Osteocyte (in vitro differentiated cells): ENCODE results near the gene VWA1. TPM values are rescaled to one million over a fixed set of nuclear protein-coding genes. Genes with fewer than 3 reads are reported as not detected.

Source experiments
- DNase-seq: peaks from one replicate; pipeline ENCODE4 v3.0.0; 2021; ENCODE audit warnings: mixed read lengths; ENCODE audit not compliant: unreplicated experiment; ENCODE audit errors: extremely low spot score
- H3K27ac Mint-ChIP-seq: one replicate; pipeline ENCODE4 v1.8.0; 2021; ENCODE audit warnings: mild to moderate bottlenecking, mixed read lengths; ENCODE audit not compliant: unreplicated experiment
- H3K27me3 Mint-ChIP-seq: one replicate; pipeline ENCODE4 v1.8.0; 2021; ENCODE audit warnings: mixed read lengths; ENCODE audit not compliant: unreplicated experiment
- H3K36me3 Mint-ChIP-seq: one replicate; pipeline ENCODE4 v1.8.0; 2021; ENCODE audit warnings: mixed read lengths; ENCODE audit not compliant: unreplicated experiment
- H3K4me1 Mint-ChIP-seq: one replicate; pipeline ENCODE4 v1.8.0; 2021; ENCODE audit warnings: mixed read lengths; ENCODE audit not compliant: unreplicated experiment
- H3K4me3 Mint-ChIP-seq: one replicate; pipeline ENCODE4 v1.8.0; 2021; ENCODE audit warnings: mild to moderate bottlenecking, moderate library complexity, mixed read lengths; ENCODE audit not compliant: unreplicated experiment
- H3K9me3 Mint-ChIP-seq: one replicate; pipeline ENCODE4 v1.8.0; 2021; ENCODE audit warnings: mixed read lengths; ENCODE audit not compliant: unreplicated experiment
- long read RNA-seq: library from polyadenylated mRNA; unstranded; transcript quantifications from one replicate; pipeline ENCODE4 v2.0.0, GENCODE V29; 2021
- total RNA-seq: library from RNA; stranded (reverse); gene quantifications from 2 replicates; pipeline ENCODE4 v1.2.1, GENCODE V29; 2021
- TF ChIP-seq, protein P1 (sequence below): fragments of 200-600 bp; sonication (generic); IDR thresholded peaks from 2 replicates; pipeline ENCODE4 v1.5.0; 2021; ENCODE audit warnings: antibody characterized with exemption, mild to moderate bottlenecking, moderate library complexity

The VWA1 gene, protein sequence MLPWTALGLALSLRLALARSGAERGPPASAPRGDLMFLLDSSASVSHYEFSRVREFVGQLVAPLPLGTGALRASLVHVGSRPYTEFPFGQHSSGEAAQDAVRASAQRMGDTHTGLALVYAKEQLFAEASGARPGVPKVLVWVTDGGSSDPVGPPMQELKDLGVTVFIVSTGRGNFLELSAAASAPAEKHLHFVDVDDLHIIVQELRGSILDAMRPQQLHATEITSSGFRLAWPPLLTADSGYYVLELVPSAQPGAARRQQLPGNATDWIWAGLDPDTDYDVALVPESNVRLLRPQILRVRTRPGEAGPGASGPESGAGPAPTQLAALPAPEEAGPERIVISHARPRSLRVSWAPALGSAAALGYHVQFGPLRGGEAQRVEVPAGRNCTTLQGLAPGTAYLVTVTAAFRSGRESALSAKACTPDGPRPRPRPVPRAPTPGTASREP
- total RNA-seq, result 15.6 and 17.5 TPM in 2 replicates
- long read RNA-seq, result 0 reads

DNA sequence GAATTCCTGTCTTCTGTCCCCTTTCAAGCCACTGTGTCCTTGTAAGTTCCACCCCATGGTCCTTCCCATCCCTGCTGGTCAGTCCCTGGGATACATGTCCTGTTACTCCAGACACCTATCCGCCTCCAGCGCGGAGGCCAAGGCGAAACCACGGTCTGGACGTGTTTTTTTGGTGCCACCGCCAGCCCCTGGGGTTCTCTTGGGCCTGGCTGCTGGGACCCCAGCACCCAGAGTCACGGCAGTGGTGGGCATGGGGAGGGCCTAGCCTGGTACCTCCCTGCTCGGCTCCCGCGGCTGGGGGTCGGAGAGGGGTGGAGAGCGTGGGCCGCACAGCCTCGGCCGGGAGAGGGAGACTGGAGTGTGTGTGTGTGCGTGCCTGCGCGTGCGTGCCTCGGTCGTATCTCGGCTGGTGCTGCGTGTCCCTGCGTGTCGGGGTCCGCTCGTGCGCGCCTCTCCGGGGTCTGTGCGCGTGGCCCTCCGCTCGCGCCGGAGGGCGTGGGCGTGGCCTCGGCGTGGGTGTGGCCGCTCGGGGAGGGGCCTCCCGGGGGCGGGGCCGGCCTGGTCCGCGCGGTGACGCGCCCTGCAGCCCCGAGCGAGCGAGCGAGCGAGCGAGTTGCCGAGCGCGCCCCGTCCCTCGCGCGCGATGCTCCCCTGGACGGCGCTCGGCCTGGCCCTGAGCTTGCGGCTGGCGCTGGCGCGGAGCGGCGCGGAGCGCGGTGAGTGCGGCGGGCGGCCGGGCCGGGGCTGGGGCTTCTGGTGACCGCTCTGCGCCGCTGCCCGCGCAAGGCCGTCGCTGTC, at the start of gene VWA1:
Gene VWA1, plus strand, starts transcription at position 585 of the 798 bp plus-strand sequence. Its CDS starts 59 bp downstream, at position 644.
- Mint-ChIP-seq H3K36me3 (no peaks in the 10 kb centered on the region), H3K27me3 (no peaks in the 10 kb centered on the region), H3K27ac (no peak within 1 kb of the TSS), H3K9me3 (no peaks in the 10 kb centered on the region), H3K4me3 (peak within 1 kb of the TSS; percentile 59), H3K4me1 (peaks cover 41% of the 10 kb centered on the region)
- DNase-seq, result no peak
- TF ChIP-seq, protein P1, sequence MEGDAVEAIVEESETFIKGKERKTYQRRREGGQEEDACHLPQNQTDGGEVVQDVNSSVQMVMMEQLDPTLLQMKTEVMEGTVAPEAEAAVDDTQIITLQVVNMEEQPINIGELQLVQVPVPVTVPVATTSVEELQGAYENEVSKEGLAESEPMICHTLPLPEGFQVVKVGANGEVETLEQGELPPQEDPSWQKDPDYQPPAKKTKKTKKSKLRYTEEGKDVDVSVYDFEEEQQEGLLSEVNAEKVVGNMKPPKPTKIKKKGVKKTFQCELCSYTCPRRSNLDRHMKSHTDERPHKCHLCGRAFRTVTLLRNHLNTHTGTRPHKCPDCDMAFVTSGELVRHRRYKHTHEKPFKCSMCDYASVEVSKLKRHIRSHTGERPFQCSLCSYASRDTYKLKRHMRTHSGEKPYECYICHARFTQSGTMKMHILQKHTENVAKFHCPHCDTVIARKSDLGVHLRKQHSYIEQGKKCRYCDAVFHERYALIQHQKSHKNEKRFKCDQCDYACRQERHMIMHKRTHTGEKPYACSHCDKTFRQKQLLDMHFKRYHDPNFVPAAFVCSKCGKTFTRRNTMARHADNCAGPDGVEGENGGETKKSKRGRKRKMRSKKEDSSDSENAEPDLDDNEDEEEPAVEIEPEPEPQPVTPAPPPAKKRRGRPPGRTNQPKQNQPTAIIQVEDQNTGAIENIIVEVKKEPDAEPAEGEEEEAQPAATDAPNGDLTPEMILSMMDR, result no peak

DNA sequence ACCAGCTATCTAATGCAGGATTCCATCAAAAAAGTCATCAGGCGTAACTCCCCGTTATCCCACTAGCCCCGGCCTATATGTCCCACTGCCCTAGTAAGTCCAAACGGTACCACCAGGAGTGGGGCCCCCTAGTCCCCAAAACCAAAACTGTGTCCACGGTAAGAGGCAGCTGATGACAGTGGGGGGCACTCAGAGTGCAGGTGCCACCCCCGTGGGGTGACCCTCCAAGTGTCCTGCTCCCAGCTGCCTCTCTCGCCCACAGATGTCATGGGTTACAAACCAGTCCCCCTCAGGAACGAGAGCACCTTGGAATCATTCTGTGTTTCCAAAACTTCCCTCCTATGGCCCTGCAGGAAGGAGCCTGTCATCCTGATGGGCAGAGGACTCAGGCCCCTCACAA, 49.6 kb upstream of the VWA1 start:
- H3K9me3 Mint-ChIP-seq, result no peaks in the 10 kb centered on the region
- H3K27ac Mint-ChIP-seq, result no peak overlapping the region
- no peak overlapping the region for H3K4me3 Mint-ChIP-seq

DNA sequence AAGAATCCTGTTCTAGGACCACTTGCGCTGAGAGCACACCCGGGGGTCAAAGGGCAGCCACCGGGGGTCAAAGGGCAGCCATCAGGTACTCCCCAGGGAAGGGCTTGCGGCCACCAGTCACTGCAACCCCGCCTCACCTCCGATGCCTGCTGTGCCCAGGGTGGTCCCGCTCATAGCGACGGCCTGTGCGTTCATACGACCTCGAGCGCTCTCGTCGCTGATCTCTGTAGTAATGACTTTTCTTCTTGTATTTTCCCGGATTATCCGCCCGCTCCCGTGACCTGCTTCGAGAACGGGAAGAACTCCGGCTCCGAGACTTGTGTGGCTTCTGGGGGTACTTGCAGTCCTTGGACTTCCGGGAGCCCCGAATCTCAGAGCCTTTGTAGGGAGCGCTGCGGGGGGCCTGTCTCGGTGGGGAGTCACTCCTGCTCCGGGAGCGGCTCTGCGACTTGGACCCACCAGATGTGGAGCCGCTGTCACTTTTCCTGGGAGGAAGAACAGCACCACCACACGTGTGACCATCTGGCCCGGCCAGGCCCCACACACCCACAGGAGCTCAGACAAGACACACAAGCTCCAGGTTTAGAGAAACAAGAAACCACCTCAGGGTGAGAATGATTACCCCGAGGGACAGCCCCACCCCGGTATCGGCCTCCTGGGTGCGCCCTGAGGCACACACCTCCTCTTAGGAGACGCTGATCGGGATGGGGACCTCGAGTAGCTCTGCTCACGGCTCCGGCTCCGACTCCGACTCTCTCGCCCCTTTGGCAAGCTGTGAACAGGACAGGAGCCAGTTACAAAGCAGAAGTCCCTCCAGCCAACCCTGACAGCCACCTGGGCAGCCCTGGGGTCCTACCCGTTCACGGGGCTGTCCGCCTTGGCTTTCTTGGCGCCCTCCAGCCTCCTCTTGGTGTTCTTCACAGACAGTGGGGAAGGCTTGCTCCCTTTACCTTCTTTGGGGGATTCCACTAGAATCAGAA, 48.1 kb upstream of the VWA1 start:
- H3K36me3 Mint-ChIP-seq, result peaks cover 55% of the 10 kb centered on the region
- TF ChIP-seq, protein P1, result no peak
- no peak for DNase-seq
- no peaks in the 10 kb centered on the region for H3K4me1 Mint-ChIP-seq
- H3K27me3 Mint-ChIP-seq, result no peaks in the 10 kb centered on the region
- no peak overlapping the region for H3K27ac Mint-ChIP-seq
- H3K9me3 Mint-ChIP-seq, result no peaks in the 10 kb centered on the region
- H3K4me3 Mint-ChIP-seq, result no peak overlapping the region

More for the DNA sequence above, 49.6 kb upstream of the VWA1 start:
- no peak for DNase-seq
- TF ChIP-seq, protein P1, result no peak
- no peaks in the 10 kb centered on the region for H3K4me1 Mint-ChIP-seq
- peaks cover 46% of the 10 kb centered on the region for H3K36me3 Mint-ChIP-seq
- no peaks in the 10 kb centered on the region for H3K27me3 Mint-ChIP-seq

DNA sequence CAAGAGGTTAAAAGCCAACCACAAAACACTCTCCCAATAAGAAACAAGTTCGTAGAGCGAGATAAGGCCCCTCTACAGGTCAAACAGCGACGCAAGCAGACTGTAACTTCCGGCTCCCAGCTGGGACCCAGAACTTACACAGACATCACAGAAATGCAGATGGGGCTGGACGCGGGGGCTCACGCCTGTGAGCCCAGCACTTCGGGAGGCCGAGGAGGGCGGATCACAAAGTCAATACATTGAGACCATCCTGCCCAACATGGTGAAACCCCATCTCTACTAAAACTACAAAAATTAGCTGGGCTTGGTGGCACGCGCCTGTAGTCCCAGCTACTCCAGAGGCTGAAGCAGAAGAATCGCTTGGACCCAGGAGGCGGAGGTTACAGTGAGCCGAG, 47.4 kb upstream of the VWA1 start:
- Mint-ChIP-seq H3K27ac (no peak overlapping the region), H3K4me1 (no peaks in the 10 kb centered on the region), H3K27me3 (no peaks in the 10 kb centered on the region), H3K9me3 (no peaks in the 10 kb centered on the region), H3K4me3 (no peak overlapping the region), H3K36me3 (peaks cover 60% of the 10 kb centered on the region)
- TF ChIP-seq, protein P1, result no peak
- no peak for DNase-seq
